Umbilical cord (tissue), 2 donors: ENCODE results near the gene RNF141. TPM values are rescaled to one million over a fixed set of nuclear protein-coding genes. Genes with fewer than 3 reads are reported as not detected.
A peak's percentile ranks its signal among the peaks of the same experiment; 100 is the strongest.

Experiments
- DNase-seq: peaks from one replicate; pipeline ENCODE4 v3.0.0-alpha.2; 2015; ENCODE audit warnings: low spot score
- total RNA-seq: library from RNA; depleted of rRNA; stranded (reverse); fragments of >200 nt; gene quantifications from one replicate; pipeline ENCODE4 v1.2.3, GENCODE V29; 2014; ENCODE audit warnings: low replicate concordance; ENCODE audit not compliant: insufficient read depth

The RNF141 gene
- 32.0 TPM for total RNA-seq

- DNase-seq = peak; percentile 94
Observed at GRCh38 chr11:10540915-10541560, at the start of gene RNF141. Gene RNF141, minus strand, starts transcription at chr11:10541187. Its CDS starts 7,029 bp downstream, at chr11:10534158.

- DNase-seq = peak; percentile 86
Observed at GRCh38 chr11:10590218-10590915, 49.4 kb upstream of the RNF141 start.

- DNase-seq = no peak
Observed at GRCh38 chr11:10588904-10589303, 47.9 kb upstream of the RNF141 start.

GRCh38 chr11:10587995-10588394, 47.0 kb upstream of the RNF141 start:
- no peak for DNase-seq

- DNase-seq = no peak
Observed at GRCh38 chr11:10587388-10587787, 46.4 kb upstream of the RNF141 start.

- DNase-seq = peak; percentile 74
Observed at GRCh38 chr11:10584071-10584501, 43.1 kb upstream of the RNF141 start.

- DNase-seq = no peak
Observed at GRCh38 chr11:10581481-10582019, 40.6 kb upstream of the RNF141 start.

- no peak for DNase-seq
Observed at GRCh38 chr11:10580623-10581022, 39.6 kb upstream of the RNF141 start.

- DNase-seq = no peak
Observed at GRCh38 chr11:10579700-10580099, 38.7 kb upstream of the RNF141 start.

- no peak for DNase-seq
Observed at GRCh38 chr11:10576035-10576398, 35.0 kb upstream of the RNF141 start.

GRCh38 chr11:10575346-10576034, 34.5 kb upstream of the RNF141 start:
- DNase-seq = no peak

GRCh38 chr11:10573556-10573955, 32.6 kb upstream of the RNF141 start:
- no peak for DNase-seq

GRCh38 chr11:10573028-10573427, 32.0 kb upstream of the RNF141 start:
- DNase-seq = no peak

GRCh38 chr11:10572533-10572932, 31.5 kb upstream of the RNF141 start:
- no peak for DNase-seq

- DNase-seq = peak; percentile 40
Observed at GRCh38 chr11:10568486-10568941, 27.5 kb upstream of the RNF141 start, which contains the start of gene LYVE1. Gene LYVE1, minus strand, starts transcription at chr11:10568665. Its CDS starts 133 bp downstream, at chr11:10568532.

GRCh38 chr11:10567446-10567845, 26.5 kb upstream of the RNF141 start:
- DNase-seq = no peak

GRCh38 chr11:10566257-10566957, 25.4 kb upstream of the RNF141 start:
- no peak for DNase-seq

GRCh38 chr11:10565493-10565892, 24.5 kb upstream of the RNF141 start:
- no peak for DNase-seq

GRCh38 chr11:10564696-10565318, 23.8 kb upstream of the RNF141 start:
- peak; percentile 41 for DNase-seq

GRCh38 chr11:10564030-10564429, 23.0 kb upstream of the RNF141 start:
- DNase-seq = no peak

- DNase-seq = no peak
Observed at GRCh38 chr11:10561947-10562346, 21.0 kb upstream of the RNF141 start.
